Activated CD4-positive, alpha-beta T cell treated with anti-CD3 and anti-CD28 coated beads, Interleukin-2, amount 10 ng/mL, durations not matched to agents 24 days and 14 days (primary cell): ENCODE results near the gene ADRB2. TPM values are rescaled to one million over a fixed set of nuclear protein-coding genes. Genes with fewer than 3 reads are reported as not detected.

ENCODE experiments used
- total RNA-seq: library from RNA; stranded (reverse); gene quantifications from 2 replicates; pipeline ENCODE4 v1.2.3, GENCODE V29; 2022

ADRB2 gene
- total RNA-seq, 1 donor from 2014 or later = 0.37 TPM

Other genes starting within 250 kb of the ADRB2 start
- gene HTR4, start 172.1 kb upstream of the ADRB2 start, total RNA-seq = not detected in 2 replicates
- gene SH3TC2, start 236.5 kb downstream of the ADRB2 start, total RNA-seq = not detected in 2 replicates